Hepatocyte (in vitro differentiated cells): Measurements from ENCODE around the gene OTOR. TPM values are rescaled to one million over a fixed set of nuclear protein-coding genes. Genes with fewer than 3 reads are reported as not detected.

Experiments
- DNase-seq: peaks from one replicate; pipeline ENCODE4 v3.0.0-alpha.2; 2016; ENCODE audit warnings: low spot score
- H2AFZ ChIP-seq: fragments of 200-600 bp; sonication (generic); 2 replicates; pipeline ENCODE4 v1.6.0; 2016; ENCODE audit warnings: antibody characterized with exemption, mild to moderate bottlenecking
- H3K27ac ChIP-seq: fragments of 200-600 bp; sonication (generic); 2 replicates; pipeline ENCODE4 v1.5.1; 2016; ENCODE audit warnings: mild to moderate bottlenecking
- H3K27me3 ChIP-seq: fragments of 200-600 bp; sonication (generic); 2 replicates; pipeline ENCODE4 v1.6.1; 2016
- H3K36me3 ChIP-seq: fragments of 200-600 bp; sonication (generic); replicated peaks from 2 replicates; pipeline ENCODE4 v1.5.1; 2016; ENCODE audit warnings: low read depth; ENCODE audit not compliant: insufficient read depth
- H3K4me1 ChIP-seq: fragments of 200-600 bp; sonication (generic); 2 replicates; pipeline ENCODE4 v1.5.1; 2016; ENCODE audit warnings: mild to moderate bottlenecking, moderate library complexity; ENCODE audit not compliant: insufficient read depth
- H3K4me2 ChIP-seq: fragments of 200-600 bp; sonication (generic); 2 replicates; pipeline ENCODE4 v1.6.0; 2016
- H3K4me3 ChIP-seq: fragments of 200-600 bp; sonication (generic); 2 replicates; pipeline ENCODE4 v1.5.1; 2016; ENCODE audit warnings: mild to moderate bottlenecking
- H3K79me2 ChIP-seq: fragments of 200-600 bp; sonication (generic); 2 replicates; pipeline ENCODE4 v1.6.0; 2017; ENCODE audit warnings: mild to moderate bottlenecking
- H3K9me2 ChIP-seq: fragments of 200-600 bp; sonication (generic); replicated peaks from 2 replicates; pipeline ENCODE4 v1.6.0; 2017; ENCODE audit warnings: mild to moderate bottlenecking; ENCODE audit not compliant: insufficient read depth
- H3K9me3 ChIP-seq: fragments of 200-600 bp; sonication (generic); 2 replicates; pipeline ENCODE4 v1.5.1; 2016; ENCODE audit warnings: low read depth, mild to moderate bottlenecking
- H4K20me1 ChIP-seq: fragments of 200-600 bp; sonication (generic); 2 replicates; pipeline ENCODE4 v1.6.0; 2016; ENCODE audit warnings: mild to moderate bottlenecking; ENCODE audit not compliant: insufficient read depth, poor library complexity, severe bottlenecking
- EZH2 ChIP-seq: fragments of 200-600 bp; sonication (generic); IDR thresholded peaks from 2 replicates; pipeline ENCODE4 v1.6.1; 2016; ENCODE audit warnings: antibody characterized with exemption, mild to moderate bottlenecking, borderline replicate concordance
- EZH2phosphoT487 ChIP-seq: fragments of 200-600 bp; sonication (generic); IDR thresholded peaks from one replicate; pipeline ENCODE4 v1.6.1; 2018; ENCODE audit warnings: antibody characterized with exemption, mild to moderate bottlenecking, low read depth, moderate library complexity; ENCODE audit not compliant: unreplicated experiment, severe bottlenecking
- WGBS: methylation state at CpG from one replicate; pipeline ENCODE4 v1.1.6; 2016; ENCODE audit warnings: low lambda C conversion rate; ENCODE audit errors: missing lambda C conversion rate; 5-methylcytosine and 5-hydroxymethylcytosine counted together
- polyA plus RNA-seq: library from polyadenylated mRNA; unstranded; fragments of >200 nt; fragmentation: Nextera tagmentation; extraction: Ambion mirVana; gene quantifications from 2 replicates; pipeline ENCODE4 v1.2.1, GENCODE V29; 2016
- total RNA-seq: library from RNA; depleted of rRNA; stranded (reverse); fragments of >200 nt; gene quantifications from 2 replicates; pipeline ENCODE4 v1.2.3, GENCODE V29; 2014
- TF ChIP-seq, protein P1 (sequence below): fragments of 200-600 bp; sonication (generic); IDR thresholded peaks from 2 replicates; pipeline ENCODE4 v1.5.1; 2016; ENCODE audit warnings: antibody characterized with exemption, mild to moderate bottlenecking; ENCODE audit not compliant: poor library complexity

The OTOR gene
- total and polyA plus RNA-seq, 2 experiments from 2014 or later = 0.37 TPM; not detected in 1

DNA sequence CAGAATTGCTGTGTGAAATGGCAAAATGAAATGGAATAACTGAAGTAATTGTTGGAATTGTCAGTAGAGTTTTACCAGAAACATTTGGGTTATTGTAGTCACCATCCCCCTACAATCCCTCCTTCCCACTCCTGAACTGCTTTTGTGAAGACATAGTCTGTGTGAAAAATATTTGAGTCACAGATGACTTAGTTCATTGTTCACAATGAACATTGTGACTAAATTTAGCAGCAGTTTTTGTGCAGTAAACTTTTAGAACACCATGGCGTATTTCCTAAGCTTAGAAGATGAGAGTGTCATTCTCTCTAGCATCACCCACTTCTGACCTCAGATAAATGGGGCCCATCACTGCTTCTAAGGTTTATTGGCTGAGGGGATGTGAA lies 11.0 kb downstream of the OTOR start:
- 58% methylated on average over 1 of the region's 1 CpG for WGBS
- DNase-seq = no peak
- H3K27me3 ChIP-seq = no peaks in the 10 kb centered on the region
- no peaks in the 10 kb centered on the region for H3K36me3 ChIP-seq
- no peaks in the 10 kb centered on the region for H3K9me2 ChIP-seq
- H3K4me2 ChIP-seq = no peak overlapping the region
- H2AFZ ChIP-seq = no peak overlapping the region
- H3K9me3 ChIP-seq = no peaks in the 10 kb centered on the region
- TF ChIP-seq, protein P1, sequence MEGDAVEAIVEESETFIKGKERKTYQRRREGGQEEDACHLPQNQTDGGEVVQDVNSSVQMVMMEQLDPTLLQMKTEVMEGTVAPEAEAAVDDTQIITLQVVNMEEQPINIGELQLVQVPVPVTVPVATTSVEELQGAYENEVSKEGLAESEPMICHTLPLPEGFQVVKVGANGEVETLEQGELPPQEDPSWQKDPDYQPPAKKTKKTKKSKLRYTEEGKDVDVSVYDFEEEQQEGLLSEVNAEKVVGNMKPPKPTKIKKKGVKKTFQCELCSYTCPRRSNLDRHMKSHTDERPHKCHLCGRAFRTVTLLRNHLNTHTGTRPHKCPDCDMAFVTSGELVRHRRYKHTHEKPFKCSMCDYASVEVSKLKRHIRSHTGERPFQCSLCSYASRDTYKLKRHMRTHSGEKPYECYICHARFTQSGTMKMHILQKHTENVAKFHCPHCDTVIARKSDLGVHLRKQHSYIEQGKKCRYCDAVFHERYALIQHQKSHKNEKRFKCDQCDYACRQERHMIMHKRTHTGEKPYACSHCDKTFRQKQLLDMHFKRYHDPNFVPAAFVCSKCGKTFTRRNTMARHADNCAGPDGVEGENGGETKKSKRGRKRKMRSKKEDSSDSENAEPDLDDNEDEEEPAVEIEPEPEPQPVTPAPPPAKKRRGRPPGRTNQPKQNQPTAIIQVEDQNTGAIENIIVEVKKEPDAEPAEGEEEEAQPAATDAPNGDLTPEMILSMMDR = no peak
- TF ChIP-seq EZH2 = no peak
- no peak for TF ChIP-seq EZH2phosphoT487
- H3K4me3 ChIP-seq = no peak overlapping the region
- H4K20me1 ChIP-seq = no peaks in the 10 kb centered on the region
- no peak overlapping the region for H3K27ac ChIP-seq
- peaks cover 22% of the 10 kb centered on the region for H3K4me1 ChIP-seq
- no peaks in the 10 kb centered on the region for H3K79me2 ChIP-seq

DNA sequence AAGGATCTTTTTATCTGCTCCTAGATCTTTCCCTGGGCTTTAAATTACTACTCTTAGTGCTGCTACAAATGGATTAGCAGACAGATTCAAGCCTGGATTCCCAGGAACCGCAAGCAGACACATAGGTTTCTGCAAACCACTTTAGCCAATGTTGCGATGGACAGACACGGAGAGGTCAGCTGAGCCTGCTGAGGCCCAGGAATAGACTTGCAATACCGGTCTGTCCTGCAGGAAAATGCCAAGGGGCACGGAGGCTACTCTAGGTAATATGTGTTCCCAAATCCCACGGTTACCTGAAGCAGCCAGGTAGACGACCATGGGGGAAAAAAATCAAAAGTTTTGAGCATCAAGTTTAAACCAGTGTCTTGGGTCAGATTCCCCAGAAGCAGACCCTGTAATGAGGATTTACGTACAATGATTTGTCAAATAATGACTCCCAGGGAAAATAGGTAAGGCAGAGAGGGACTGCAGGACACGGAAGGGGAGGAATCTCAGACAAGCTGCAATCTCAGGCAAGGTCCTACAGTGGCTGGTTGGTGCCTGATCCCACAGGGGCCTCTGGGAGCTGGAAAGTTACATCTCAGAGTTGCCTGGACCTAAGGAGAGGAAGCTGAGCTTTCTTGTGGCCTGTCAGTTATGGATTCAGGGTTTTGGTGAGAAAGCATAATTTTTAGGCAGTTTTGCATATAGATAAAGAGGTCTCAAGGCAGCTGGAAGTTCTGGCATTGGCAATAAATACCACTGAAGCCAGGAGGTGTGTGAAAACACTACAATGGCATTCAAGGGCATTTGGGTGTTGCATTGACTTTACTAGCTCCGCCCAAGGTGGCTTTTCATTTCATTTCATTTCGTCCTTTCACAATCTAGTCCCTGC lies 12.5 kb downstream of the OTOR start:
- Histone ChIP-seq H3K4me3 (no peak overlapping the region), H3K4me2 (peak overlapping the region; percentile 59), H2AFZ (peak overlapping the region; percentile 3), H3K79me2 (no peaks in the 10 kb centered on the region), H3K36me3 (no peaks in the 10 kb centered on the region), H3K9me3 (no peaks in the 10 kb centered on the region), H4K20me1 (no peaks in the 10 kb centered on the region), H3K27me3 (no peaks in the 10 kb centered on the region), H3K27ac (no peak overlapping the region), H3K9me2 (no peaks in the 10 kb centered on the region), H3K4me1 (peaks cover 25% of the 10 kb centered on the region)
- TF ChIP-seq EZH2phosphoT487 = no peak
- TF ChIP-seq EZH2 = no peak
- TF ChIP-seq, protein P1 = no peak
- 42% methylated on average over 11 of the region's 11 CpGs for WGBS
- no peak for DNase-seq

DNA sequence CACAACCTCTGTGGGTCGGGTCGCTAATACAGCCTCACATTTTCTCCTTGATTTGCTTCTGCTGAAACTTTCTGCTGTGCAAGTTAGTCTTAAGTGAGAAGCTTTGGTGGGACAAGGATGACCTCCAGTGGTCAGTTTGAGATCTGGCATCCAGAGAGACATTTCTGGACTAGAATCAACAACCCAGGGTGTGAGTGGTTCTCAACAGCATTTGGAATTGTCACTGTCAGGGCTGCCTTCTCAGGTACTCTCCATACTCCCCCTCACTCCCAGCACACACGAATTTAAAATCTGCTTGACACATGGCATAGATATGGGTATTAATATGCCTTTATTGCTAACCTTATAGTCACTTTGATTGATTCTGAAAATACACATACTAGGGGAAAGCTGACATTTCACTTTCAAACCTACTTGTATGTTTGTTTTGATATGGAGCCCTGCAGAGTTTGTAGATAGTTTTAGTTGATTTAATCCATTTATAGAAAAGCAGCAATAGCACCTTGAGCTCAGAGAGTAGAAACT lies 13.2 kb downstream of the OTOR start:
- peak overlapping the region; percentile 59 for H3K4me2 ChIP-seq
- 2% methylated on average over 3 of the region's 3 CpGs for WGBS
- no peaks in the 10 kb centered on the region for H4K20me1 ChIP-seq
- H2AFZ ChIP-seq = peak overlapping the region; percentile 3
- H3K4me1 ChIP-seq = peaks cover 28% of the 10 kb centered on the region
- H3K79me2 ChIP-seq = no peaks in the 10 kb centered on the region
- H3K9me3 ChIP-seq = no peaks in the 10 kb centered on the region
- no peaks in the 10 kb centered on the region for H3K36me3 ChIP-seq
- no peaks in the 10 kb centered on the region for H3K27me3 ChIP-seq
- no peaks in the 10 kb centered on the region for H3K9me2 ChIP-seq
- DNase-seq = peak; percentile 79
- no peak for TF ChIP-seq EZH2
- TF ChIP-seq, protein P1 = peak; percentile 93
- no peak overlapping the region for H3K4me3 ChIP-seq
- H3K27ac ChIP-seq = no peak overlapping the region
